ENCODE data around the gene SMC5. TPM values are rescaled to one million over a fixed set of nuclear protein-coding genes. Genes with fewer than 3 reads are reported as not detected.
A peak's percentile ranks its signal among the peaks of the same experiment; 100 is the strongest.
"Not testable (repeated sequence)": the region's sequence is repeated elsewhere in the genome, so short reads cannot be mapped to it uniquely, and the experiment has no call there.

Gene SMC5
- 10 to 100 TPM; 36.9 to 48.4 (median 42.5) TPM for polyA plus RNA-seq (ENCODE audit: insufficient read length in 4 of 4)

- peak; percentile 83 to 92 (median 86) for DNase-seq (ENCODE audit: low read depth in 4 of 4, low spot score in 3 of 4)
Observed at GRCh38 chr9:70258692-70259511, at the start of gene SMC5. Gene SMC5 (plus strand): TSS chr9:70258978. CDS start chr9:70259079, 101 bp downstream.

DNA sequence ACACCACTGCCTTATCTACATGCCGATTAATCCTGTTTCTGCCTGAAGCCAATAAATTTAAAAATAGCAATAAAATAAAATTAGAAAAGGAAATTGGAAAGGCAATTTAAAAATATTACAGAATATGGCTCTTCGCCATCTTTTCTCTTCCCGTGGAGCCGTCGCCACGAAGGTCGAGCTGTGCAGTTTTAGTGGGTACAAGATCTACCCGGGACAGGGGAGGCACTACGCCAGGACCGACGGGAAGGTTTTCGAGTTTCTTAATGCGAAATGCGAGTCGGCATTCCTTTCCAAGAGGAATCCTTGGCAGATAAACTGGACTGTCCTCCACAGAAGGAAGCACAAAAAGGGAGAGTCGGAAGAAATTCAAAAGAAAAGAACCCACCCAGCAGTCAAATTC is 41.7 kb upstream of the SMC5 start:
- DNase-seq (ENCODE audit: low read depth in 4 of 4, low spot score in 3 of 4) = no peak

DNA sequence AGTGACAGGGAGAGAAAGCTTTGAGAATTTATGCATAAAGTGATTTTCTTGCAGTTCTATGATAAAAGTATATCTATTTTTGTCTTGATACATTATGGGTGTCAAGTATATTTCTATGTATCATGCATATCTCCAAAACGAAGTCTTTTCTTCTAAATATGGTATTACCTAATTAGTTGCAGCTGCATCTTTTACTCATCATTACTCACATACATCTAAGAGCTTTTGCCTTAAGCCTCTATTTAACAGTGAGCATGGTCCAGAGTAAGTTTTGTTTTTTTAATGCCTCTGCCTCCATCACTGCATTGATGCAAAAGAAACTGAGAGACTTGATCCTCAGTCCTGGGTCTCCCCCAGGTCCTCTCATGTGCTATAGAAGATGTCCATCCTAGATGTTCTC is 40.0 kb upstream of the SMC5 start:
- DNase-seq (ENCODE audit: low read depth in 4 of 4, low spot score in 3 of 4) = no peak

GRCh38 chr9:70220216-70220615 is 38.6 kb upstream of the SMC5 start:
- no peak for DNase-seq (ENCODE audit: low read depth in 4 of 4, low spot score in 3 of 4)

DNA sequence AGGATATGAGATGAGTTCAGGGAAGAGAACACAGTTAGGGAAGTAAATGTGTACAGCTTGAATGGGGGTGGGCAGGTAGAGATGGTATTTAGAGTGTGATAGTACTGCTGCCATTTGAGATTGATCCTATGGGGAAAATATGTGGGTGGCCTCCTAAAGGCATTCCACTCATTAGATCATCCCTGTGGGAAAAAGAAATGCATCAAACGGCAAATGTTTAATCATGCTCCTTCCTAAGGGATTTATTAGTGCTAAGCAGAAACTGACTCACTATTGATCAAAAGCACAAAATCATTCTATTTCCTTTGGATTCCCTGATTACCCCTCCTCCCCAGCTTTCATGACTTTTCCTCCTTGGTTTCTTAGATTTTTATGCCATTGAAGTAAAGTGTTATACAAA is 36.4 kb upstream of the SMC5 start:
- no peak for DNase-seq (ENCODE audit: low read depth in 4 of 4, low spot score in 3 of 4)

- no peak for DNase-seq (ENCODE audit: low read depth in 4 of 4, low spot score in 3 of 4)
Observed at GRCh38 chr9:70228118-70228517, 30.7 kb upstream of the SMC5 start.

GRCh38 chr9:70228611-70229010 is 30.2 kb upstream of the SMC5 start:
- no peak for DNase-seq (ENCODE audit: low read depth in 4 of 4, low spot score in 3 of 4)

DNA sequence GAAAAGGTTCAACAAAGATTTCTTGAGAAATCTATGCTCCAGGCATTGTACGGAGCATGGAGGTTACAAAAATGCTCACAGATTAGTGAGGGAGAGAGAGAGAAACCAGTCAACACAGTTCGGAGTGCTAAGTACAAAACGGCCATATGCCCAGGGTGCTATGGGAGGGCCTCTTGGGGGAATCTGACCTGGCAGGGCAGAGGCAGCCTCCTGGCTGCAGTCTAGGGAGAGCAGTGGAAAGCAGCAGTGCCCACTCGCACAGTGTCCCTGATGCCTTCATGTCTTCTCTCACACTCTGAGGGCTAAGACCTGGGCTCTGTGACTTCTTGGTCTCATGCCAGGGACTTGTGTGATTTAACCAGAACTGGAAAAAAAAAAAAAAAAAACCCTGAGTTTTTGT is 29.8 kb upstream of the SMC5 start:
- no peak for DNase-seq (ENCODE audit: low read depth in 4 of 4, low spot score in 3 of 4)

- no peak for DNase-seq (ENCODE audit: low read depth in 4 of 4, low spot score in 3 of 4)
Observed at GRCh38 chr9:70229579-70229978, 29.2 kb upstream of the SMC5 start.

DNA sequence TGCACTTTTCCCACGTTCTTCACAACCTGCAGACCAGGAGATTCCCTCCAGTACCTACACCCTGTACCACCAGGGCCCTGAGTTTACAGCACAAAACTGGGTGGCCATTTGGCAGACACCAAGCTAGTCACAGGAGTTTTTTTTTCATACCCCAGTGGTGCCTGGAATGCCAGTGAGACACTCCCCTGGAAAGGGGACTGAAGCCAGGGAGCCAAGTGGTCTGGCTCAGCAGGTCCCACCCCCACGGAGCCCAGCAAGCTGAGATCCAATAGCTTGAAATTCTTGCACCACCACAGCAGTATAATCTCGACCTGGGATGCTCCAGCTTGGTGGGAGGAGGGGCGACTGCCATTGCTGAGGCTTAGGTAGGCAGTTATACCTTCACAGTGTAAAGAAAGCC is 26.3 kb upstream of the SMC5 start:
- DNase-seq (ENCODE audit: low read depth in 4 of 4, low spot score in 3 of 4) = no peak

DNA sequence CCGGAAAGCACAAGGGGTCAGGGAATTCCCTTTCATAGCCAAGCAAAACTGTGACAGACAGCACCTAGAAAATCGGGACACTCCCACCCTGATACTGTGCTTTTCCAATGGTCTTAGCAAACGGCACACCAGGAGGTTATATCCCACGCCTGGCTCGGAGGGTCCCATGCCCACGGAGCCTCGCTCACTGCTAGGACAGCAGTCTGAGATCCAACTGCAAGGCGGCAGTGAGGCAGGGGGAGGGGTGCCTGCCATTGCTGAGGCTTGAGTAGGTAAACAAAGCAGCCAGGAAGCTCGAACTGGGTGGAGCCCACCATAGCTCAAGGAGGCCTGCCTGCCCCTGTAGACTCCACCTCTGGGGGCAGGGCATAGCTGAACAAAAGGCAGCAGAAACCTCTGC is 24.6 kb upstream of the SMC5 start:
- not testable (repeated sequence) for DNase-seq (ENCODE audit: low read depth in 4 of 4, low spot score in 3 of 4)

DNA sequence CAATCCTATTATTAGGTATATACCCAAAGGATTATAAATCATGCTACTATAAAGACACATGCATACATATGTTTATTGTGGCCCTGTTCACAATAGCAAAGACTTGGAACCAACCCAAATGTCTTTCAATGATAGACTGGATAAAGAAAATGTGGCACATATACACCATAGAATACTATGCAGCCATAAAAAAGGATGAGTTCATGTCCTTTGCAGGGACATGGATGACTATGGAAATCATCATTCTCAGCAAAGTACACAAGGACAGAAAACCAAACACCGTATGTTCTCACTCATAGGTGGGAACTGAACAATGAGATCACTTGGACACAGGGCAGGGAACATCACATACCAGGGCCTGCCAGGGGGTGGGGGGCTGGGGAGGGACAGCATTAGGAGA is 12.8 kb upstream of the SMC5 start:
- not testable (repeated sequence) for DNase-seq (ENCODE audit: low read depth in 4 of 4, low spot score in 3 of 4)

GRCh38 chr9:70250221-70250620 is 8.6 kb upstream of the SMC5 start:
- no peak for DNase-seq (ENCODE audit: low read depth in 4 of 4, low spot score in 3 of 4)

DNA sequence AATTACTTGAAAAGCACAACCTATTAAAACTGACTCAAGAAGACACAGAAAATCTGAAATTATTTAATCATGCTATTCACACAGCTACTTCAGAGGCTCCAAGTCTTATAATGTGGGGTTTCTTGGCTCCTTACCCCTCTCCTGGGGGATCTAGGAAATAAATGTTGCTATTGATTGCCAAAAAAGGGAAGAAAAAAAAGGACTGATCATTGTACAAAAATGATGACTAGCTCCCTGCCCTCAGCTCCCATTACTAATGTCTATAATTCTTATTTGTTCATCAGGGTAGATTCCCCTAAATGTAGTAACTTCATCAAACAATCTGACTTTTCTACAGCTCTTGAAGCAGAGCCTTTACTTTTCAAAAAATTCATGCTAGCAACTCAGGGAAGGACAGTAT is 3.3 kb upstream of the SMC5 start:
- DNase-seq (ENCODE audit: low read depth in 4 of 4, low spot score in 3 of 4) = no peak

GRCh38 chr9:70256123-70256551 is 2.6 kb upstream of the SMC5 start:
- no peak for DNase-seq (ENCODE audit: low read depth in 4 of 4, low spot score in 3 of 4)

- DNase-seq (ENCODE audit: low read depth in 4 of 4, low spot score in 3 of 4) = no peak
Observed at GRCh38 chr9:70257502-70257901, 1.3 kb upstream of the SMC5 start.

GRCh38 chr9:70257991-70258691 is 637 bp upstream of the SMC5 start:
- DNase-seq (ENCODE audit: low read depth in 4 of 4, low spot score in 3 of 4) = peak in 3 of 4 donors; percentile 33 to 67 (median 57)

GRCh38 chr9:70259512-70259802 is 679 bp downstream of the SMC5 start:
- no peak for DNase-seq (ENCODE audit: low read depth in 4 of 4, low spot score in 3 of 4)

DNA sequence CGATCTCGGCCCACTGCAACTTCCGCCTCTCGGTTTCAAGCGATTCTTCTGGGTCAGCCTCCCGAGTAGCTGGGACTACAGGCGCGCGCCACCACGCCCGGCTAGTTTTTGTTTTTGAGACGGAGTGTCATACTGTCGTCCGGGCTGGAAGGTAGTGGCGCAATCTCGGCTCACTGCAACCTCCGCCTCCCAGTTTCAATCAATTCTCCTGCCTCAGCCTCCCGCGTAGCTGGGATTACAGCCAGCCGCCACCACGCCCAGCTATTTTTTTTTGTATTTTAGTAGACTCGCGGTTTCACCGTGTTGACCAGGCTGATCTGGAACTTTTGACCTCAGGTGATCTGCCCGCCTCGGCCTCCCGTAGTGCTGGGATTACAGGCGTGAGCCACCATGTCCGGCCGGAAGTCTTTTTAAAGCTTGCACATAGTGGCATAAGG is 1.2 kb downstream of the SMC5 start:
- DNase-seq (ENCODE audit: low read depth in 4 of 4, low spot score in 3 of 4) = no peak

- no peak for DNase-seq (ENCODE audit: low read depth in 4 of 4, low spot score in 3 of 4)
Observed at GRCh38 chr9:70260606-70261005, 1.8 kb downstream of the SMC5 start.

- DNase-seq (ENCODE audit: low read depth in 4 of 4, low spot score in 3 of 4) = no peak
Observed at GRCh38 chr9:70261131-70261870, 2.5 kb downstream of the SMC5 start.

Measured in right renal pelvis (tissue), 4 donors.